Prostate gland (tissue), 2 donors: Measurements from ENCODE around the gene SH3D19.
"Not testable (repeated sequence)": the region's sequence is repeated elsewhere in the genome, so short reads cannot be mapped to it uniquely, and the experiment has no call there.

Source experiments
- POLR2A ChIP-seq: fragments of 450-650 bp; IDR thresholded peaks from one replicate; pipeline ENCODE4 v1.6.1; 2016; ENCODE audit warnings: antibody characterized with exemption, mild to moderate bottlenecking
- POLR2AphosphoS5 ChIP-seq: sonication (generic); formaldehyde crosslinking; IDR thresholded peaks from one replicate; pipeline ENCODE4 v1.6.1; 2017; ENCODE audit warnings: antibody characterized with exemption
- TF ChIP-seq, protein P1 (sequence below), 4 experiments: fragments of 200-600 bp in 2 of 4; fragments of 450-650 bp in 2 of 4; sonication (generic) in 2 of 4; IDR thresholded peaks; 1 replicate in 3 of 4; 2 replicates in 1 of 4; pipeline ENCODE4 v1.5.1; 2016 to 2019; ENCODE audit warnings: antibody characterized with exemption in 4 of 4, mild to moderate bottlenecking in 2 of 4, moderate library complexity in 2 of 4

GRCh38 chr4:151255680-151256079, 69.7 kb downstream of the SH3D19 start:
- not testable (repeated sequence) for TF ChIP-seq POLR2A, POLR2AphosphoS5
- TF ChIP-seq, protein P1, sequence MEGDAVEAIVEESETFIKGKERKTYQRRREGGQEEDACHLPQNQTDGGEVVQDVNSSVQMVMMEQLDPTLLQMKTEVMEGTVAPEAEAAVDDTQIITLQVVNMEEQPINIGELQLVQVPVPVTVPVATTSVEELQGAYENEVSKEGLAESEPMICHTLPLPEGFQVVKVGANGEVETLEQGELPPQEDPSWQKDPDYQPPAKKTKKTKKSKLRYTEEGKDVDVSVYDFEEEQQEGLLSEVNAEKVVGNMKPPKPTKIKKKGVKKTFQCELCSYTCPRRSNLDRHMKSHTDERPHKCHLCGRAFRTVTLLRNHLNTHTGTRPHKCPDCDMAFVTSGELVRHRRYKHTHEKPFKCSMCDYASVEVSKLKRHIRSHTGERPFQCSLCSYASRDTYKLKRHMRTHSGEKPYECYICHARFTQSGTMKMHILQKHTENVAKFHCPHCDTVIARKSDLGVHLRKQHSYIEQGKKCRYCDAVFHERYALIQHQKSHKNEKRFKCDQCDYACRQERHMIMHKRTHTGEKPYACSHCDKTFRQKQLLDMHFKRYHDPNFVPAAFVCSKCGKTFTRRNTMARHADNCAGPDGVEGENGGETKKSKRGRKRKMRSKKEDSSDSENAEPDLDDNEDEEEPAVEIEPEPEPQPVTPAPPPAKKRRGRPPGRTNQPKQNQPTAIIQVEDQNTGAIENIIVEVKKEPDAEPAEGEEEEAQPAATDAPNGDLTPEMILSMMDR (IDR thresholded peaks at IDR 0.05): not testable (repeated sequence)
